Activated CD8-positive, alpha-beta T cell treated with anti-CD3 and anti-CD28 coated beads for 36 hours (primary cell): ENCODE measurements around the gene SHISA9. TPM values are rescaled to one million over a fixed set of nuclear protein-coding genes. Genes with fewer than 3 reads are reported as not detected.

Source experiments
- ATAC-seq: fragments of 200-7000 bp; cut with Tn5 transposase; one replicate; pipeline ENCODE4 v1.10.0; 2021; ENCODE audit warnings: mild to moderate bottlenecking, moderate library complexity
- CTCF ChIA-PET: fragments of 350-600 bp; sonication (Branson Sonifier 250); formaldehyde crosslinking; loops from one replicate; lab custom pipeline; 2021; ENCODE audit warnings: antibody characterized with exemption; lab: Charles Lee
- POLR2A ChIA-PET: fragments of 350-600 bp; sonication (Branson Sonifier 250); formaldehyde crosslinking; loops from one replicate; lab custom pipeline; 2021; ENCODE audit warnings: antibody characterized with exemption; lab: Charles Lee
- DNase-seq: peaks from one replicate; pipeline ENCODE4 v3.0.0-alpha.2; 2020
- H3K27ac Mint-ChIP-seq: one replicate; pipeline ENCODE4 v1.8.0; 2021; ENCODE audit warnings: mild to moderate bottlenecking, mixed read lengths
- H3K27me3 Mint-ChIP-seq: one replicate; pipeline ENCODE4 v1.8.0; 2021; ENCODE audit warnings: mixed read lengths
- H3K36me3 Mint-ChIP-seq: one replicate; pipeline ENCODE4 v1.8.0; 2021; ENCODE audit warnings: low read depth, mixed read lengths
- H3K4me1 Mint-ChIP-seq: one replicate; pipeline ENCODE4 v1.8.0; 2021; ENCODE audit warnings: low read depth, mixed read lengths
- H3K4me3 Mint-ChIP-seq: one replicate; pipeline ENCODE4 v1.8.0; 2021; ENCODE audit warnings: mild to moderate bottlenecking, moderate library complexity, mixed read lengths
- H3K9me3 Mint-ChIP-seq: one replicate; pipeline ENCODE4 v1.8.0; 2021; ENCODE audit warnings: mixed read lengths
- CTCF ChIP-seq: fragments of 200-600 bp; IDR thresholded peaks from one replicate; pipeline ENCODE4 v1.8.0; 2022; ENCODE audit warnings: antibody characterized with exemption, mild to moderate bottlenecking
- intact Hi-C: fragments of 100-400 bp; cut with micrococcal nuclease; formaldehyde crosslinking; loops from one replicate; pipeline ENCODE4 v1.10.0; 2022
- total RNA-seq, 2 experiments: library from RNA; stranded (reverse); gene quantifications; one replicate each; pipeline ENCODE4 v1.2.3, GENCODE V29; 2021

Gene SHISA9
- total RNA-seq, 2 experiments from 2014 or later, result not detected

- no peaks in the 10 kb centered on the region for H3K27me3 Mint-ChIP-seq
- no peaks in the 10 kb centered on the region for H3K9me3 Mint-ChIP-seq
- H3K4me1 Mint-ChIP-seq, result no peaks in the 10 kb centered on the region
- DNase-seq (no peak), ATAC-seq (no peak)
- intact Hi-C loops, result no loop called here
- no peak for TF ChIP-seq CTCF
- no peak overlapping the region for H3K27ac Mint-ChIP-seq
- no peak overlapping the region for H3K4me3 Mint-ChIP-seq
- ChIA-PET POLR2A (no interaction called here), CTCF (no interaction called here)
- H3K36me3 Mint-ChIP-seq, result no peaks in the 10 kb centered on the region
Measured at GRCh38 chr16:13155780-13156179, 254.4 kb downstream of the SHISA9 start.

DNA sequence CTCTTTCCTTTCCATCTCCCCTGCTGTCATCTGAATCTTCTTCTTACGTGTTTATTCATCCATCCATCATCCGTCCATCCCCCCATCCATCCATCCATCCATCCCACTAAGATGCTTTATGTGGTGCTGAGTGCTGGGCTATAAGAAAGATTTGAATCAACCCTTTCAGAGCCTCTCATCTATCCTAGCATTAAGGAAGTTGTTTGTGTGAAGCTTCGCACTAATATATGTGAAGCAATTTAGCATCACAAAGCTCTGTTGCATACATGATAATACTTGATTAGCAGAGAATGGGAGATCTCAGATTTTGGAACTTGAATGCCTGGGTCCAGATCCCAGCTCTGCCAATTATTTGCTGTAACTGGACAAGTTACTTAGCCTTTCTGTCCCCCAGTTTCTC lies 255.7 kb downstream of the SHISA9 start:
- POLR2A ChIA-PET, result no interaction called here
- Mint-ChIP-seq H3K36me3 (no peaks in the 10 kb centered on the region), H3K4me1 (no peaks in the 10 kb centered on the region), H3K4me3 (no peak overlapping the region), H3K27me3 (no peaks in the 10 kb centered on the region), H3K27ac (no peak overlapping the region), H3K9me3 (no peaks in the 10 kb centered on the region)
- TF ChIP-seq CTCF, result no peak
- DNase-seq (no peak), ATAC-seq (no peak)
- CTCF ChIA-PET, result no interaction called here
- intact Hi-C loops, result no loop called here

DNA sequence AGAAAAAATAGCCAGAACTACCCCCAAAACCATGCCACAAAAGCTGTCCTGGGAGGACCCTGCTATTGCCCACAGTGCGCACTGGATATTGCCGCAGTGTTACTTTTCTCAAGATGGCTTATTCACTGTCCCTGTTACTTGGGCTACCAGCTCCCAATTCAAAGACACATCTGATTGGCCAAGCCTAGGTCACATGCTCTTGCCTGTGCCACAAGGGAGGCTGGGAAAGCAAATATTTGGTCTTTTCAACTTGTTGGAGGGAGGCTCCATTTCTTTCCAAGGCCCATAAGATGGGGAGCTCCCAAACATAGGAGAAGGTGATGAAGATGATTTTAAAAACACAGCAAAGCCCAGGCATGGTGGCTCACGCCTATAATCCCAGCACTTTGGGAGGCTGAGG lies 257.0 kb downstream of the SHISA9 start:
- intact Hi-C loops, result no loop called here
- ChIA-PET CTCF (no interaction called here), POLR2A (no interaction called here)
- Mint-ChIP-seq H3K27ac (no peak overlapping the region), H3K9me3 (no peaks in the 10 kb centered on the region), H3K4me1 (no peaks in the 10 kb centered on the region), H3K36me3 (no peaks in the 10 kb centered on the region), H3K27me3 (no peaks in the 10 kb centered on the region), H3K4me3 (no peak overlapping the region)
- DNase-seq, result no peak
- no peak for ATAC-seq
- no peak for TF ChIP-seq CTCF

DNA sequence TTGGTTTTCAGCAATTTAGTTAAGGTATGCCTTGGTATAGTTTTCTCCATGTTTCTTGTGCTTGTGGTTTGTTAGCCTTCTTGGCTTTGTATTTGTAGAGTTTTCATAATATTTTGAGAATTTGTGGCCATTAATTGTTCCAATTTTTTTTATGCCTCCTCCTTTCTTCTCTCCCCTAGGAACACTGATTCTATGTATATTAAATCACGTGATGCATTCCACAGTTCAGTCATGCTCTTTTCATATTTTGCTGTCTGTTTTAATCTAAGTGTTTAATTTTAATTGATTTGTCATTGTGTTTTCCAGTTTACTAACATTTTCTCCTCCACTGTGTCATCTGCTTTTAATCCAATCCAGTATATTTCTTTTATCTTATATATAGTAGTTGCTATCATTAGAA lies 263.6 kb downstream of the SHISA9 start:
- Mint-ChIP-seq H3K27me3 (no peaks in the 10 kb centered on the region), H3K4me3 (no peak overlapping the region), H3K36me3 (no peaks in the 10 kb centered on the region), H3K9me3 (peaks cover 3% of the 10 kb centered on the region), H3K27ac (no peak overlapping the region), H3K4me1 (no peaks in the 10 kb centered on the region)
- ChIA-PET CTCF (no interaction called here), POLR2A (no interaction called here)
- intact Hi-C loops, result no loop called here
- no peak for TF ChIP-seq CTCF
- DNase-seq, result no peak
- no peak for ATAC-seq

GRCh38 chr16:13168091-13168572 lies 266.7 kb downstream of the SHISA9 start:
- no peak for TF ChIP-seq CTCF
- intact Hi-C loops, result no loop called here
- Mint-ChIP-seq H3K27me3 (no peaks in the 10 kb centered on the region), H3K4me3 (no peak overlapping the region), H3K27ac (no peak overlapping the region), H3K4me1 (no peaks in the 10 kb centered on the region), H3K9me3 (peaks cover 3% of the 10 kb centered on the region), H3K36me3 (no peaks in the 10 kb centered on the region)
- CTCF ChIA-PET, result no interaction called here
- no peak for DNase-seq
- ATAC-seq, result no peak
- POLR2A ChIA-PET, result no interaction called here
